A549 (cell line): ENCODE results near the gene ESYT1. TPM values are rescaled to one million over a fixed set of nuclear protein-coding genes. Genes with fewer than 3 reads are reported as not detected.

Source experiments
- ATAC-seq, 2 experiments: fragments of 200-7000 bp in 1 of 2; fragments of >200 bp in 1 of 2; cut with Nextera tagmentation in 1 of 2; cut with Tn5 transposase in 1 of 2; 3 replicates each; pipeline versions ENCODE4 v1.8.0 to v1.9.1; 2018 to 2020; ENCODE audit warnings: mild to moderate bottlenecking in 1 of 2, moderate library complexity in 1 of 2
- CTCF ChIA-PET: fragments of 300-600 bp; sonication (Branson Sonifier 250); formaldehyde crosslinking; extraction: SDS; loops from one replicate; lab custom pipeline; 2021; ENCODE audit warnings: antibody characterized with exemption, inconsistent platforms; lab: Yijun Ruan, JAX
- POLR2A ChIA-PET: fragments of 350-600 bp; formaldehyde crosslinking; extraction: SDS; loops from one replicate; lab custom pipeline; 2021; ENCODE audit warnings: antibody characterized with exemption, inconsistent platforms; lab: Yijun Ruan, JAX
- DNase-seq, 2 experiments: peaks; one replicate each; pipeline versions ENCODE4 v3.0.0 to v3.0.0-alpha.2; 2011 to 2016; ENCODE audit warnings: low read depth in 1 of 2, low spot score in 1 of 2
- FAIRE-seq: peaks from 2 replicates; lab custom pipeline; 2011; peaks lifted over from hg19 to GRCh38; lab: Jason Lieb, UNC
- H3K27ac ChIP-seq, 2 experiments: fragments of >200 bp; sonication (Bioruptor Twin); formaldehyde crosslinking; 3 replicates each; pipeline ENCODE4 v1.5.1; 2016 to 2017
- H3K4me1 ChIP-seq: fragments of >200 bp; sonication (Bioruptor Twin); formaldehyde crosslinking; 3 replicates; pipeline ENCODE4 v1.6.1; 2016
- H3K4me2 ChIP-seq: fragments of >200 bp; sonication (Bioruptor Twin); formaldehyde crosslinking; 3 replicates; pipeline ENCODE4 v1.6.1; 2016
- H3K4me3 ChIP-seq: fragments of >200 bp; sonication (Bioruptor Twin); formaldehyde crosslinking; 3 replicates; pipeline ENCODE4 v1.5.1; 2016
- H3K9me3 ChIP-seq: fragments of >200 bp; sonication (Bioruptor Twin); formaldehyde crosslinking; 3 replicates; pipeline ENCODE4 v1.6.1; 2016
- BCL3 ChIP-seq: fragments of >200 bp; sonication (Bioruptor Twin); formaldehyde crosslinking; IDR thresholded peaks from 3 replicates; pipeline ENCODE4 v1.6.1; 2016
- BHLHE40 ChIP-seq: IDR thresholded peaks from 2 replicates; pipeline ENCODE4 v1.6.1; 2012; ENCODE audit warnings: low read depth, low read length, inconsistent platforms
- CBX2 ChIP-seq: fragments of 200-600 bp; sonication (generic); IDR thresholded peaks from 2 replicates; pipeline ENCODE4 v1.6.1; 2016; ENCODE audit warnings: low read depth, mild to moderate bottlenecking, borderline replicate concordance
- CHD2 ChIP-seq: fragments of 150-350 bp; IDR thresholded peaks from 2 replicates; pipeline ENCODE4 v1.6.1; 2014; ENCODE audit warnings: low read length; ENCODE audit not compliant: partially characterized antibody
- CHD4 ChIP-seq: fragments of 200-600 bp; sonication (generic); IDR thresholded peaks from 2 replicates; pipeline ENCODE4 v1.6.1; 2016; ENCODE audit warnings: antibody characterized with exemption, mild to moderate bottlenecking, borderline replicate concordance
- CTCF ChIP-seq: fragments of >200 bp; sonication (Bioruptor Twin); formaldehyde crosslinking; IDR thresholded peaks from 3 replicates; pipeline ENCODE4 v1.5.1; 2016
- ELK1 ChIP-seq: fragments of 150-350 bp; IDR thresholded peaks from 2 replicates; pipeline ENCODE4 v1.6.1; 2014; ENCODE audit warnings: low read depth, mild to moderate bottlenecking, low read length
- FOSB ChIP-seq: fragments of 250-450 bp; sonication (Bioruptor Pico); IDR thresholded peaks from 2 replicates; pipeline ENCODE4 v1.5.0; 2020; ENCODE audit warnings: mild to moderate bottlenecking, moderate library complexity
- GATA3 ChIP-seq: IDR thresholded peaks from 2 replicates; pipeline ENCODE4 v1.6.1; 2012; ENCODE audit warnings: borderline replicate concordance
- HMGXB4 ChIP-seq: fragments of 250-450 bp; sonication (Bioruptor Pico); IDR thresholded peaks from 2 replicates; pipeline ENCODE4 v1.5.0; 2021; ENCODE audit warnings: mild to moderate bottlenecking, moderate library complexity, borderline replicate concordance
- JUNB ChIP-seq: fragments of >200 bp; sonication (Bioruptor Twin); formaldehyde crosslinking; IDR thresholded peaks from 2 replicates; pipeline ENCODE4 v1.6.1; 2016
- KDM5A ChIP-seq: fragments of 200-600 bp; sonication (generic); IDR thresholded peaks from 2 replicates; pipeline ENCODE4 v1.6.1; 2016; ENCODE audit warnings: antibody characterized with exemption, mild to moderate bottlenecking
- MAX ChIP-seq: IDR thresholded peaks from 2 replicates; pipeline ENCODE4 v1.6.1; 2012
- MAZ ChIP-seq: fragments of 150-350 bp; IDR thresholded peaks from 2 replicates; pipeline ENCODE4 v1.6.1; 2014; ENCODE audit warnings: antibody characterized with exemption, low read depth, low read length, borderline replicate concordance
- NFE2L2 ChIP-seq: fragments of 150-350 bp; conservative IDR thresholded peaks from 2 replicates; pipeline ENCODE4 v1.6.1; 2014; ENCODE audit warnings: low read length
- NPAS2 ChIP-seq: fragments of 250-450 bp; sonication (Bioruptor Pico); IDR thresholded peaks from 2 replicates; pipeline ENCODE4 v1.8.0; 2022; ENCODE audit warnings: mild to moderate bottlenecking, moderate library complexity, borderline replicate concordance
- NR3C1 ChIP-seq: fragments of >200 bp; sonication (Bioruptor Twin); formaldehyde crosslinking; IDR thresholded peaks from 3 replicates; pipeline ENCODE4 v1.6.1; 2017
- PBX3 ChIP-seq: IDR thresholded peaks from 2 replicates; pipeline ENCODE4 v1.6.1; 2012
- POLR2A ChIP-seq: IDR thresholded peaks from 2 replicates; pipeline ENCODE4 v1.6.1; 2012; ENCODE audit warnings: mild to moderate bottlenecking, low read length
- RAD21 ChIP-seq, 2 experiments: fragments of >200 bp in 1 of 2; sonication (Bioruptor Twin) in 1 of 2; formaldehyde crosslinking in 1 of 2; IDR thresholded peaks in 1 of 2; conservative IDR thresholded peaks in 1 of 2; 2 replicates in 1 of 2; 3 replicates in 1 of 2; pipeline ENCODE4 v1.6.1; 2012 to 2018; ENCODE audit warnings: inconsistent platforms in 1 of 2
- RARB ChIP-seq: fragments of 250-450 bp; sonication (Bioruptor Pico); IDR thresholded peaks from 2 replicates; pipeline ENCODE4 v1.8.0; 2021; ENCODE audit warnings: mild to moderate bottlenecking, moderate library complexity
- TP53 ChIP-seq: fragments of 250-450 bp; sonication (Bioruptor Pico); IDR thresholded peaks from 2 replicates; pipeline ENCODE4 v1.5.0; 2021; ENCODE audit warnings: mild to moderate bottlenecking, moderate library complexity
- ZC3H11A ChIP-seq: fragments of 450-650 bp; IDR thresholded peaks from 2 replicates; pipeline ENCODE4 v1.6.1; 2014; ENCODE audit warnings: antibody characterized with exemption, mild to moderate bottlenecking
- ZFP36 ChIP-seq: fragments of 450-650 bp; IDR thresholded peaks from 2 replicates; pipeline ENCODE4 v1.6.1; 2014; ENCODE audit warnings: borderline replicate concordance; ENCODE audit not compliant: partially characterized antibody
- WGBS: methylation state at CpG from one replicate; pipeline ENCODE4 v1.1.6; 2017; ENCODE audit errors: missing lambda C conversion rate; 5-methylcytosine and 5-hydroxymethylcytosine counted together
- polyA plus RNA-seq, 4 experiments: library from polyadenylated mRNA; depleted of rRNA in 3 of 4; stranded (reverse); fragments of >200 nt; fragmentation: RNase III in 1 of 4; extraction: RNeasy Plus Mini Kit Qiagen cat#74134 plus additional on column Dnase treatment in 1 of 4; gene quantifications; 2 replicates in 3 of 4; 3 replicates in 1 of 4; pipeline ENCODE4 v1.2.3, GENCODE V29; 2011 to 2017

ESYT1 gene
- polyA plus RNA-seq, 2 of the 4 experiments (the other 2 are of a cell fraction): 54.2 to 72.4 TPM

- FAIRE-seq (no peak), DNase-seq (peak; percentile 46 to 47), ATAC-seq (peak; percentile 45 to 51; a peak in 5 of 6 replicates)
- ChIA-PET POLR2A (interaction anchor here (1.9 to 2.0 kb wide), 2 partner anchors 29 to 93 kb away, joined by 10 to 14 read pairs; partner anchors contain the start of genes MYL6 and RNF41), CTCF (interaction anchor here (0.8 to 15.7 kb wide), 6 partner anchors 9 to 82 kb away, joined by 3 to 204 read pairs (median 9); partner anchors contain the start of genes MYL6 and SMARCC2)
- 19% methylated on average over 19 of the region's 29 CpGs for WGBS
- TF ChIP-seq RAD21 (conservative IDR thresholded peaks at IDR 0.05 in 1 of 2, IDR thresholded peaks at IDR 0.05 in 1 of 2) (no peak), MAX (0 out of 2 replicates have a peak, but pooled peaks have one; percentile 10)
- no peaks in the 10 kb centered on the region for H3K9me3 ChIP-seq
- peak overlapping the region; percentile 84 for H3K4me2 ChIP-seq
- H3K4me1 ChIP-seq: peaks cover 25% of the 10 kb centered on the region
- peak overlapping the region; percentile 87 to 89 for H3K27ac ChIP-seq
- H3K4me3 ChIP-seq: peak overlapping the region; percentile 76
Observed at GRCh38 chr12:56129206-56129941, 1.3 kb downstream of the ESYT1 start.

GRCh38 chr12:56129942-56130495, 2.0 kb downstream of the ESYT1 start:
- H3K4me1 ChIP-seq: peaks cover 25% of the 10 kb centered on the region
- FAIRE-seq (no peak), DNase-seq (no peak), ATAC-seq (no peak)
- 89% methylated on average over 22 of the region's 22 CpGs for WGBS
- ChIA-PET POLR2A (no interaction called here), CTCF (interaction anchor here (0.8 to 15.7 kb wide), 5 partner anchors 9 to 60 kb away, joined by 3 to 204 read pairs (median 12); partner anchors contain the start of genes MYL6 and SMARCC2)
- H3K27ac ChIP-seq: peak overlapping the region in 1 of 2 experiments; percentile 89; a peak in 4 of 6 replicates
- peak overlapping the region; percentile 76; the same call in 1 of the 3 replicates for H3K4me3 ChIP-seq
- H3K4me2 ChIP-seq: peak overlapping the region; percentile 84
- no peaks in the 10 kb centered on the region for H3K9me3 ChIP-seq
- TF ChIP-seq ZC3H11A: no peak
- TF ChIP-seq MAZ: no peak
- TF ChIP-seq FOSB: no peak
- TF ChIP-seq POLR2A: no peak
- no peak for TF ChIP-seq NPAS2 (CRISPR knock-in tag)
- no peak for TF ChIP-seq TP53 (CRISPR knock-in tag)
- TF ChIP-seq GATA3: no peak

GRCh38 chr12:56130876-56131275, 2.8 kb downstream of the ESYT1 start:
- WGBS: 83% methylated on average over 4 of the region's 4 CpGs
- no peak overlapping the region for H3K4me2 ChIP-seq
- ATAC-seq: no peak
- TF ChIP-seq CTCF: no peak
- TF ChIP-seq MAX: no peak
- no peak for TF ChIP-seq CBX2
- TF ChIP-seq NFE2L2: no peak
- no peak for TF ChIP-seq ZFP36
- no peak for TF ChIP-seq PBX3
- TF ChIP-seq ELK1: no peak
- no peak for TF ChIP-seq KDM5A
- TF ChIP-seq NR3C1: no peak
- TF ChIP-seq RARB (CRISPR knock-in tag): no peak
- TF ChIP-seq HMGXB4 (CRISPR knock-in tag): no peak
- TF ChIP-seq CHD2: no peak
- no peak for TF ChIP-seq CHD4
- no peak for TF ChIP-seq RAD21 (conservative IDR thresholded peaks at IDR 0.05 in 1 of 2, IDR thresholded peaks at IDR 0.05 in 1 of 2)
- TF ChIP-seq BCL3: no peak
- no peak for TF ChIP-seq JUNB
- TF ChIP-seq BHLHE40: no peak

More at GRCh38 chr12:56130876-56131275, 2.8 kb downstream of the ESYT1 start:
- H3K4me1 ChIP-seq: peaks cover 22% of the 10 kb centered on the region
- H3K4me3 ChIP-seq: no peak overlapping the region
- FAIRE-seq: no peak
- no peak overlapping the region for H3K27ac ChIP-seq
- ChIA-PET CTCF (interaction anchor here (7.7 to 15.7 kb wide), 2 partner anchors 27 to 59 kb away, joined by 98 to 204 read pairs; partner anchors contain the start of genes MYL6 and SMARCC2), POLR2A (no interaction called here)
- DNase-seq: no peak
- H3K9me3 ChIP-seq: no peaks in the 10 kb centered on the region
